ENCODE data around the gene LIN28B.

DNA sequence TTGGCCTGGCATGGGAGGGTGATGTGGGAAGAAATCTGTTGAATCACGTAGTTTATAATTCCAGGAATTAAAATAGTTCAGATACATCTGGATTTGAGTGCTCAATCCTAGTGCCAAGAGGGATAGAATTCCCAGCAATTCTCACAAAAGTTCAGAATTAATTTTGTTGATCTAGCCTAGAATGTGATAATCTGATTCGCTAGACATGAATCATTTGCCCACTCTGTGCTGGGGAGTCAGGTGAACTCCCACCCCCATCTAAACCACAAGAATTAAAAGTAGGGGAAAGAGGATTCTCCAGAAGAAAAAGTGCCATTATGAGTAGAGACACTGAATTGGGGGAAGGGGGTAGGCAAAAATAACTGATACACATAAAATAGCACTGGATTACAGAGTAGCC is 85.0 kb downstream of the LIN28B start:
- TF ChIP-seq POLR2A (IDR thresholded peaks at IDR 0.05; ENCODE audit: low read length) (no peak), CBX2 (IDR thresholded peaks at IDR 0.05; ENCODE audit: borderline replicate concordance, low read depth) (no peak), NFE2L2 (conservative IDR thresholded peaks at IDR 0.05; ENCODE audit: low read length) (no peak), HDAC2 (IDR thresholded peaks at IDR 0.05) (no peak), EP300 (IDR thresholded peaks at IDR 0.05) (no peak), TP53 (CRISPR knock-in tag; IDR thresholded peaks at IDR 0.05) (no peak)
- TF ChIP-seq, protein P1, sequence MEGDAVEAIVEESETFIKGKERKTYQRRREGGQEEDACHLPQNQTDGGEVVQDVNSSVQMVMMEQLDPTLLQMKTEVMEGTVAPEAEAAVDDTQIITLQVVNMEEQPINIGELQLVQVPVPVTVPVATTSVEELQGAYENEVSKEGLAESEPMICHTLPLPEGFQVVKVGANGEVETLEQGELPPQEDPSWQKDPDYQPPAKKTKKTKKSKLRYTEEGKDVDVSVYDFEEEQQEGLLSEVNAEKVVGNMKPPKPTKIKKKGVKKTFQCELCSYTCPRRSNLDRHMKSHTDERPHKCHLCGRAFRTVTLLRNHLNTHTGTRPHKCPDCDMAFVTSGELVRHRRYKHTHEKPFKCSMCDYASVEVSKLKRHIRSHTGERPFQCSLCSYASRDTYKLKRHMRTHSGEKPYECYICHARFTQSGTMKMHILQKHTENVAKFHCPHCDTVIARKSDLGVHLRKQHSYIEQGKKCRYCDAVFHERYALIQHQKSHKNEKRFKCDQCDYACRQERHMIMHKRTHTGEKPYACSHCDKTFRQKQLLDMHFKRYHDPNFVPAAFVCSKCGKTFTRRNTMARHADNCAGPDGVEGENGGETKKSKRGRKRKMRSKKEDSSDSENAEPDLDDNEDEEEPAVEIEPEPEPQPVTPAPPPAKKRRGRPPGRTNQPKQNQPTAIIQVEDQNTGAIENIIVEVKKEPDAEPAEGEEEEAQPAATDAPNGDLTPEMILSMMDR (IDR thresholded peaks at IDR 0.05), result no peak
- TF ChIP-seq, protein P2, sequence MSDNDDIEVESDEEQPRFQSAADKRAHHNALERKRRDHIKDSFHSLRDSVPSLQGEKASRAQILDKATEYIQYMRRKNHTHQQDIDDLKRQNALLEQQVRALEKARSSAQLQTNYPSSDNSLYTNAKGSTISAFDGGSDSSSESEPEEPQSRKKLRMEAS (IDR thresholded peaks at IDR 0.05), result no peak
- TF ChIP-seq, protein P3, sequence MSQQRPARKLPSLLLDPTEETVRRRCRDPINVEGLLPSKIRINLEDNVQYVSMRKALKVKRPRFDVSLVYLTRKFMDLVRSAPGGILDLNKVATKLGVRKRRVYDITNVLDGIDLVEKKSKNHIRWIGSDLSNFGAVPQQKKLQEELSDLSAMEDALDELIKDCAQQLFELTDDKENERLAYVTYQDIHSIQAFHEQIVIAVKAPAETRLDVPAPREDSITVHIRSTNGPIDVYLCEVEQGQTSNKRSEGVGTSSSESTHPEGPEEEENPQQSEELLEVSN (IDR thresholded peaks at IDR 0.05; ENCODE audit: borderline replicate concordance, low read depth), result no peak
- TF ChIP-seq, protein P4, sequence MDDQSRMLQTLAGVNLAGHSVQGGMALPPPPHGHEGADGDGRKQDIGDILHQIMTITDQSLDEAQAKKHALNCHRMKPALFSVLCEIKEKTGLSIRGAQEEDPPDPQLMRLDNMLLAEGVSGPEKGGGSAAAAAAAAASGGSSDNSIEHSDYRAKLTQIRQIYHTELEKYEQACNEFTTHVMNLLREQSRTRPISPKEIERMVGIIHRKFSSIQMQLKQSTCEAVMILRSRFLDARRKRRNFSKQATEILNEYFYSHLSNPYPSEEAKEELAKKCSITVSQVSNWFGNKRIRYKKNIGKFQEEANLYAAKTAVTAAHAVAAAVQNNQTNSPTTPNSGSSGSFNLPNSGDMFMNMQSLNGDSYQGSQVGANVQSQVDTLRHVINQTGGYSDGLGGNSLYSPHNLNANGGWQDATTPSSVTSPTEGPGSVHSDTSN (IDR thresholded peaks at IDR 0.05), result no peak
